ENCODE results near the gene SMIM8. TPM values are rescaled to one million over a fixed set of nuclear protein-coding genes. Genes with fewer than 3 reads are reported as not detected.

The SMIM8 gene
- total and polyA plus RNA-seq, 2 of the 4 experiments (the other 2 are of a cell fraction): 2.7 to 3.6 TPM

- H3K9ac ChIP-seq (ENCODE audit: low read depth, low read length): no peak overlapping the region
- no peak overlapping the region for H3K27ac ChIP-seq (ENCODE audit: insufficient read depth, low read length)
- no CpG with 5 or more reads among the region's 4 CpGs for WGBS, 2 experiments (ENCODE audit: extremely low coverage in 2 of 2, insufficient read length in 1 of 2)
- TF ChIP-seq ELK1 (IDR thresholded peaks at IDR 0.05; ENCODE audit: borderline replicate concordance, low read depth, low read length): no peak
- TF ChIP-seq MAFK (IDR thresholded peaks at IDR 0.05; ENCODE audit: low read depth, low read length): no peak
- no peak for TF ChIP-seq RAD21 (IDR thresholded peaks at IDR 0.05; ENCODE audit: low read length)
- TF ChIP-seq CEBPB (IDR thresholded peaks at IDR 0.05; ENCODE audit: low read depth, low read length): no peak
- no peak for TF ChIP-seq RCOR1 (IDR thresholded peaks at IDR 0.05; ENCODE audit: insufficient replicate concordance, low read length)
- TF ChIP-seq SMC3 (IDR thresholded peaks at IDR 0.05; ENCODE audit: low read depth, low read length): no peak
- TF ChIP-seq NFE2L2 (IDR thresholded peaks at IDR 0.05; ENCODE audit: low read depth, low read length): no peak
- no peak for TF ChIP-seq USF2 (IDR thresholded peaks at IDR 0.05; ENCODE audit: low read depth, low read length)
- TF ChIP-seq RFX5 (IDR thresholded peaks at IDR 0.05; ENCODE audit: low read depth, low read length): no peak
- no peak for TF ChIP-seq MAZ (IDR thresholded peaks at IDR 0.05; ENCODE audit: borderline replicate concordance, low read depth, low read length)
- TF ChIP-seq CHD1 (IDR thresholded peaks at IDR 0.05; ENCODE audit: low read depth, low read length): no peak
- no peak for TF ChIP-seq FOS (IDR thresholded peaks at IDR 0.05; ENCODE audit: low read depth, low read length)
- no peak for TF ChIP-seq POLR2A (IDR thresholded peaks at IDR 0.05; ENCODE audit: low read depth, low read length)
- no peak for TF ChIP-seq MXI1 (IDR thresholded peaks at IDR 0.05; ENCODE audit: borderline replicate concordance, low read depth, low read length)
- H2AFZ ChIP-seq (replicated peaks; ENCODE audit: low read length, poor library complexity): no peak overlapping the region
- in situ Hi-C loops (cut with MboI; ENCODE audit: low sequenced_read_pairs) (no loop called here), intact Hi-C loops (cut with micrococcal nuclease) (no loop called here), dilution Hi-C loops (cut with HindIII; ENCODE audit: low sequenced_read_pairs, unreplicated experiment) (no loop called here)
- H3K4me2 ChIP-seq (ENCODE audit: low read depth, low read length): no peak overlapping the region
- no peaks in the 10 kb centered on the region for H3K9me1 ChIP-seq (ENCODE audit: insufficient read depth, low read length)
- no peak overlapping the region for H4K8ac ChIP-seq (ENCODE audit: low read depth in 2 of 2, low read length in 2 of 2)
- H3K18ac ChIP-seq (ENCODE audit: low read depth, low read length): no peak overlapping the region
- no peak overlapping the region for H3K4me3 ChIP-seq (ENCODE audit: insufficient read depth, low read depth, low read length)
- H3K56ac ChIP-seq (ENCODE audit: extremely low read depth, insufficient read depth, low read length): no peak overlapping the region
- no peaks in the 10 kb centered on the region for H3K36me3 ChIP-seq (ENCODE audit: control insufficient read depth, insufficient read depth, low read length)
- H2BK120ac ChIP-seq (ENCODE audit: low read depth, low read length): no peak overlapping the region
- H2BK20ac ChIP-seq (ENCODE audit: low read depth, low read length): no peak overlapping the region
- H3K27me3 ChIP-seq (ENCODE audit: control insufficient read depth, insufficient read depth, low read length): no peaks in the 10 kb centered on the region
- POLR2A ChIA-PET (ENCODE audit: unreplicated experiment): interaction anchor here (0.6 kb wide), 1 partner anchor 246 kb away, joined by 7 read pairs; no protein-coding TSS in a partner anchor
- CTCF ChIA-PET: no interaction called here
- no peak overlapping the region for H3K14ac ChIP-seq (replicated peaks; ENCODE audit: low read depth, low read length)
- H2BK5ac ChIP-seq (ENCODE audit: low read depth, low read length, poor library complexity, severe bottlenecking): no peak overlapping the region
- no peak overlapping the region for H4K91ac ChIP-seq (ENCODE audit: insufficient read depth, low read depth, low read length)
- no peak overlapping the region for H3K4ac ChIP-seq (ENCODE audit: low read depth, low read length)
- H3K4me1 ChIP-seq (ENCODE audit: control insufficient read depth, insufficient read depth, low read length): no peaks in the 10 kb centered on the region
- DNase-seq (no peak), ATAC-seq (ENCODE audit: low read depth) (no peak)
- no peaks in the 10 kb centered on the region for H3K79me1 ChIP-seq (ENCODE audit: low read depth in 1 of 2, low read length in 2 of 2)
- no peak overlapping the region for H2BK15ac ChIP-seq (ENCODE audit: low read depth, low read length)
- BruUV-seq (replicated peaks): no TSS peak
- H4K20me1 ChIP-seq (ENCODE audit: insufficient read depth, low read length): no peaks in the 10 kb centered on the region
- H2AK9ac ChIP-seq (replicated peaks; ENCODE audit: low read depth, low read length, poor library complexity): no peak overlapping the region
- H4K5ac ChIP-seq (ENCODE audit: low read depth, low read length): no peak overlapping the region
- no peak overlapping the region for H3K23ac ChIP-seq (ENCODE audit: low read depth, low read length)
- no peak overlapping the region for H2AK5ac ChIP-seq (ENCODE audit: low read depth, low read length)
- no peaks in the 10 kb centered on the region for H3K9me3 ChIP-seq (ENCODE audit: control insufficient read depth, insufficient read depth, low read length)
Observed at GRCh38 chr6:87378947-87379346, 56.6 kb downstream of the SMIM8 start.

Measured in IMR-90 (cell line).